Activated CD8-positive, alpha-beta memory T cell treated with anti-CD3 and anti-CD28 coated beads, Interleukin-2, amount 50 U/mL, for 24 hours (primary cell): ENCODE measurements around the gene SCYGR1.
"Not testable (repeated sequence)": the region's sequence is repeated elsewhere in the genome, so short reads cannot be mapped to it uniquely, and the experiment has no call there.

Source experiments
- DNase-seq: peaks from one replicate; pipeline ENCODE4 v3.0.0-alpha.2; 2020; ENCODE audit errors: extremely low read depth

Gene SCYGR1, protein sequence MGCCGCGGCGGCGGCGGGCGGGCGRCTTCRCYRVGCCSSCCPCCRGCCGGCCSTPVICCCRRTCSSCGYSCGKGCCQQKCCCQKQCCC

GRCh38 chr2:227387583-227387982 is at the start of gene SCYGR1:
SCYGR1 (minus strand) TSS chr2:227387949; CDS start chr2:227387949, 0 bp downstream.
- DNase-seq = not testable (repeated sequence)

DNA sequence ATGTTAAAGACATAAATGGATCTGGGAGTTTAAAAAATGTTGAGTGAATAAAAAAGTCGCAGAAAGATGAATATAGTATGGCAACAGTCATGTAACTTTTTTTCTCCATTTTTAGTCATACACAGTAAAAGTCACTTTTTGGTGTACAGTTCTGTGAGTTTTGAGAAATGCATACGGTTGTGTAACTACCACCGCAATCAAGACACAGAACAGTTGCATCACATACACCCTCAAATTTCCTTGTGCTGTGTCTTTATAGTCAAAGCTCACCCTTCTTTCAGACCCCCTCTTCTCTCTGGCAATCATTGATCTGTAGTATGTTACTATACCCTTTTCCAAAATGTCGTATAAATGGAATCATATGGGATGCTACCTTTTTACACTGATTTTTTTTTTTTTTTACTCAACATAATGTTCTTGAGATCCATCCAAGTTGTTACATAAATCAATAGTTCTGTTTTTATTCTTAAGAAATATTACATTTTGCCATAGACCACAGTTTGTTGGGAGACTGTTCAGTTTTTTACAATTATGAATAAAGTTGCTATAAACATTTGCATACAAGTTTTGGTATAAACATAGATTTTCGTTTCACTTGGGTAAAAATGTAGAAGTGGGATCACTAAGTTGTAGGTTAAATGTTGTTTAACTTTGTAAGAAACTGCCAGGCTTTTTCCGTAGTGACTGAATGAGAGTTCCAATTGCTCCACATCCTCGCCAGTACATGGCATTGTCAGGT is 48.9 kb upstream of the SCYGR1 start:
- no peak for DNase-seq

- DNase-seq = no peak
Observed at GRCh38 chr2:227433171-227433570, 45.4 kb upstream of the SCYGR1 start.

DNA sequence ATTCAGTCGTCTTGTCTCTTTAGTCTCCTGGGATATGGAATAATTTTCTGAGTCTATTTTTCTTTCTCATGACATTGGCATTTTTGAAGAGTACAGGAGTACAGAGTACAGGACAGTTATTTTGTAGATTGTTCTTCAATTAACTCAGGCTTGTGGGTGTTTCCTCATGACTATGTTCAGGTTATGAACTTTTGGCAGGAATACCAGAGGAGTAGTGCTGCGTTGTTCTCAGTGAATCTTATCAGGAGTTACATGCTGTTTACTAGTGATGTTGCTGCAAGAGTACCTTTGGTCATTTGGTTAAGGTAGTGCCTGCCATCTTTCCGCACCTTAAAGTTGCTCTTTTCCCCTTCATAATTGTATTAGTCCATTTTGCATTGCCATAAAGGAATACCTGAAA is 42.9 kb upstream of the SCYGR1 start:
- DNase-seq = no peak

- DNase-seq = no peak
Observed at GRCh38 chr2:227428731-227429285, 41.1 kb upstream of the SCYGR1 start.

DNA sequence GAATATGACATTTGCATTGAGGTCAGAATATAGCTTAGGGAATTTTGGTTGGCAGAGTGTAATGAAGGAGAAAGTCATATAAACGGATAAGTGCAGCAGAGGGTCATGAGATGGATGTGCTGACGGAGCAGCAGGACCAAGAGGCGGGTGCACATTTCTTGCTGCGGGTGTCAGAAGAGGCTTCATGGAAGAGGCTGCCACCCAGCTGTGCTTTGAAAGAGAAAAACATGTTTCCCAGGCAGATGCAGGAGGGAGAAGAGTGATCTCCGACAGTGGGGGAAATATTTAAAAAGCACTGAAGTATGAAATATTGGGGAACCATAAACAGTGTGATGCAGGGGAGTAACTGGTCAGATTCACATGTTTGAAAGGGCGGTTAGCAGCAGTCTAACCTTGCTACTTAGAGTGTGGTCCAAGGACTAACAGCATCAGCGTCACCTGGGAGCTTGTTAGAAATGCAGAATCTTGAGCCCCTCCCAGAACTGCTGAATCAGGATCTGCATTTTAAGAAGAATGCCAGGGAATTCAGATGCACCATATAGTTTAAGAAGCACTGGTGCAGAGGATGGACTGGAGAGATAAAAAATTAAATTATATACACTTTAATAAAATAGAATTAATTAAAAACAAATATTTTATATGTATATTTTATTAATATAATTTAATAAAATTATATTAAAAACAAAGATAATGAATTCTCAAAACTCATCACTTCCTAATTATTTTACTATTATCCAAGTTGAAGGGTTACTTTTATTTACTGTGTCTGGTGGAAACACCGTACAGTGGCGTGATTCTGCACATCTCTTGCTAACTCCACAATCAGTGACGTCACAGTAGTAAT is 36.1 kb upstream of the SCYGR1 start:
- DNase-seq = no peak

- no peak for DNase-seq
Observed at GRCh38 chr2:227420087-227421052, 32.6 kb upstream of the SCYGR1 start.

DNA sequence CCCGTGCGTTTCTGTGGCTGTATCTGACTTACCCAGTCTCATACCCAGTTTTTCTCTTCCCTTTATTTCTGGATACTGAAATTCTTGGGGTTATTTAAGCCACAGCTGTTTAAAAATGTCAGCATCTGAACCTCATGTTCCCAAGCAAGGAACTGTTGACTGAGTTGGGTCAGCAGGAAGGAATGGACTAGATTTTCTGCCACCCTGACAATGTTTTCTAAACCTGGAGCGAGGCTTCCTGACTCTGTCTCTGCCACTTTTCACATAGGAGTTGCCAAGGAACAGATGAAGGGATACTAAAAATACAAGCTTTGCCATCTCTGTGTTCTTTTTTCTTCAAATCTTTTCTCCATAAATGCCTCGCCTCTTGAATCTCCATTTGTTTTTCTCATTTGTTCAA is 29.0 kb upstream of the SCYGR1 start:
- DNase-seq = no peak

DNA sequence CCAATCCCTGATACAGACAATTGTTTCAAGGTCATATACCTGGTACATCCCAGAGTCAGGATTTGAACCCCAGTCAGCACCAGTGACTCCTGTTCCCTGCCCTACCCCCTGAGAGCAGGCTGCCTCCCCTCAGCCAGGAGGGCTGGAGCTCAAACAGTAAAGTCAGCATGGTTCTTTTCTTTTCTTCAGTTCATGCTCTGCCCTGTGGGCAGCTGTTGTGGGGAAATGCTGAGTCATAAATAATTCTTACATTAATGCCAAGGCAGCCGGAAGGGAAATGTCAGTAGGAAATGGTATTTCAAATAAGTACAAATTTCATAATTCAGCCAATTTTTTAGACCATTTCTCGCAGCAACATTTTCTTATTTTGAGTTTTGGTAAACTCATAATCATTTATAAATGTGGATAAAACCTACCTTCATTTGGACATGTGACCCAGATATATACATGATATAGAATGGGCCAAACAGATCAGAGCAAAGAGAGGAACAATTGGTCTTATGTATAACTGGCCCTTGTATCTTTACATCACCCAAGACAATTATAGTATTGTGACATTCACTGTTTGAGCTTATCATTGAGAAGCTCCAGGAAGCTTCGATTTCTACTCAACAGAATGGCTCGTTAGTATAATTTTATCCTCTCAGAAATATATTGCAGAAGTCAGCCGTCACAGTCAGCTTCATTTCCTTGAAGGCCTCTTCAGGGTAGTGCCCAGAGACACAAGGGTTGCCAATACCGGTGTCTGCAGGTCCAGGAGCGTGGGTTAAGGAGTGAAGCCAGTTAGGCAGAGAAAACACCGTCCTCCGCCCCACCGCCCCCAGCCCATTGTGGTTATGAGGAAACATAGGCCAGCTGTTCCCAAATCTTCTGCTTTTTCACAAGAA is 28.0 kb upstream of the SCYGR1 start:
- DNase-seq = no peak

- DNase-seq = no peak
Observed at GRCh38 chr2:227414846-227415245, 27.1 kb upstream of the SCYGR1 start.

DNA sequence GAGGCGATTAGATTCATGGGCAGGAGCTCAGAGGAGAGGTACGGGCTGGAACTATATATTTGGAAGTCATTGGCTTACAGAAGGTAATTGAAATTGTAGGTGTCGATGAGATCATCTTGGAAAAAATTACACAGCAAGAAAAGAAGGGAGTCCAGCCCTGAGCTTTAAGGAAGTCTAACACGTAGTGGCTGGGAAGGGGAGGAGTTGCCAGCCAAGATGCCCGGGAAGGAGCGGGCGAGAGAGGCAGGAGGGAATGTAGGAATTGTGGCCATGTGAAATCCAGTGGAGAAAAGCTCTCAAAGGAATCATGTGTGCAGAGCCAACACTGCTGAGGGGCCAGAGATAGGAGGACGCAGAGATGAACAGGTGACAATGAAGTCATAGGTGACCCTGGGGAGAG is 25.6 kb upstream of the SCYGR1 start:
- no peak for DNase-seq

DNA sequence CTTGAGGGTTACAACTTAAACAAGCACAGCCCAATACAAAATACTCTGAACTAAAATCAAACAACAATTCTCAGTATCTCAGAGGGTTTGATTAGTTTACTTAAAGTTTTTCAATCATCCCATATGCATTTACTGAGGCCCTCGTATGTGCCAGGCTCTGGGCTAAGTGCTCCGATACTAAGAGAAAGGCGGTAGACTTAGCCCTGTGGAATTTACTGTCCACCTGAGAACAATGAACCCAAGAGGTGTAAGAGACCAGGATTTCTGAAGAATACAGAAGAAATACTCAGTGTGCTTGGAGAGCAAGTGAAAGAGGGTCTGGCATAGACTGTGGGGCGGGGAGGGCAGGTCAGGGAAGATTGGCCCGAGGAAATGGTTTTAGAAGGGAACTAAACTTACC is 25.1 kb upstream of the SCYGR1 start:
- no peak for DNase-seq

- no peak for DNase-seq
Observed at GRCh38 chr2:227411990-227412350, 24.2 kb upstream of the SCYGR1 start.

DNA sequence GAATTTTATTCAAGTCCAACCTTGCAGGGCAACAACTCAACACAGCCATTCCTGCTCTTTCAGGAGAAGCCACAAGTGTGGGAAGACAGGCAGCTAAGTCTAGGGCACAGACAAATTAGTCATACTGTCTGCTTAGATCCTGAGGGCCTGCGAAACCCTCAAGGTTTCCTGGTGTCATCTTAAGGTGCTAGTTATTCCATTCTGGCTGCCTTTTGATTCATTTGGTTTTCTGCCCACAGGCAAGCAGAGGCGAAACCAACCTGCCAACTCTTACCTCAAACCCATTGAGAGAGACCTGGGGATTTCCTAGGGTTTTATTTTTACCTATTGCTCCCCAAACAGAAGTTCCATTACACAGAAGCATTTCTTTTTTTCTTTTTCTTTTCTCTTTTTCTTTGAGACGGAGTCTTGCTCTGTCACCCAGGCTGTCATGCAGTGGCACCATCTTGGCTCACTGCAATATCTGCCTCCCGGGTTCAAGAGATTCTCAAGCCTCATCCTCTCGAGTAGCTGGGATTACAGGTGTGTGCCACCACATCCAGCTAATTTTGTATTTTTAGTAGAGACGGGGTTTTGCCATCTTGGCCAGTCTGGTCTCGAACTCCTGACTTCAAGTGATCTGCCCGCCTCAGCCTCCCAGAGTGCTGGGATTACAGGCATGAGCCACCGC is 23.7 kb upstream of the SCYGR1 start:
- DNase-seq = peak; percentile 23

- DNase-seq = no peak
Observed at GRCh38 chr2:227410191-227410590, 22.4 kb upstream of the SCYGR1 start.

DNA sequence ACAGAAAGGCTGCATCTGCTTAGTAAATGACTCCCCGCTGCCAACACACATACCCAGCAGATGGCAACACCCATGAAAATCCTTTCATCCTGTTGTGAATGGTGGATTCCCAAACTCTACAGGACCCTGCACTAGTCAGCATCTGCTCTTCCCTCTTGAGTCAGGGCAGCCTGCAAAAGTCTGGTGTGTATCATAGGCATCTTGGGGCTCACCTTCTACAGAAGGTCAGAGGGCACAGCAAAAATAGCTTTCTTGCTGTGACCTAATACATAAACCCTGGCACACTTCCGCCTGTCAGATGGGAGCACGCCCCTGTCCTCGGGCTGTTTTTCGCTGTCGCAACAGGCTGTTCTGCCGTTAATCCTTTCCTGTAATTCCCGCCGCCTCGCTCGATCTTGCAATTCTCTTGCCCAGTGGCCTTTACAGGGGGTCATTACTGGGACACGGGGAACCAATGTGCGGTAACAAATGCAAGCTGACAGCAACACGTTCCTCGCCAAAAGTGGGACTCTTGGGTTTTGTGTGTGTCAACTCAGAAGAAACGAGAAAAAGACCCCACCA is 19.9 kb upstream of the SCYGR1 start:
- DNase-seq = no peak

DNA sequence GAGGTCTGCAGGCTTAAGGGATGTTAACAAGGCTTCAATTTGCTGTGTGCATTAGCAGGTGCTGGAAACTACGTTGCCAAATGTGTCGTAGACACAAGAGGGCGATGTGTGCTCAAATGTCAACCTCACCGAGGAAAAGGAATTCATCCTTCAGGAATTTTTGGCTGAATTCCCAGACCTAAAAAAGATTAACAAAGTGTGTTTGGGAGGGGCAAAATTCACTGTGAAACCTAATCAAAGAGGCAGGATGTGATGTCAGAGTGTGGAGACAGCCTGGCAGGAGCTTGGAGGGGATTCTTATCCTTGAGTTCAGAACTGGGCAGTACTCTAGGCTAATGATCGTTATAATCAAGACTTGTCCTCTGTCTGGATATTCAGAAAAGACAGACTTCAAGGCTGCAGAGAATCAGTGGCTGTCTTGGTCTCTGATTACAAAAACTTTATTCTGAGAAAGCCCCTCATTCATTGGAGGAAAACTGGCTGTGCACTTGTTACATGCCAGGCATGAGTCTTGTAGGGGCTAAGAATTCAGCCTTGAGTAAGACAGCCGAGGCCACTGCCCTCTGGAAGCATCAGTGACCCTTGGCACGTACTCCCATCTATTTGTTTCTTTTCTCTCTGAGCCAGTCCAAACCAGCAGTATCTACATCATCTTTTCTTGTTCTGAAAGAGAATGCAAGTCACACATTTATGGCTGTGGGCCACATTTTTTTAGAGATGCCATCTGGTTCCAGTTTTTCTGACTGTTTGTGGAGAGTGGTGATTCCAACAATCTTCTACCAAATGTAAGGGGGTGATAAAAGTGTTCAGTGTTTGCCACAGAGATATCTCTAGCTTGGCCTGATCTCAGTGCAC is 18.7 kb upstream of the SCYGR1 start:
- no peak for DNase-seq

- no peak for DNase-seq
Observed at GRCh38 chr2:227404585-227405271, 17.0 kb upstream of the SCYGR1 start.
